ENCODE results near the gene ASAH2. TPM values are rescaled to one million over a fixed set of nuclear protein-coding genes. Genes with fewer than 3 reads are reported as not detected.
"Not testable (repeated sequence)": the region's sequence is repeated elsewhere in the genome, so short reads cannot be mapped to it uniquely, and the experiment has no call there.

ASAH2 gene
- 0.41 and 4.6 TPM in 2 replicates for total RNA-seq (2014; rRNA removed; shearing (Covaris generic))

GRCh38 chr10:50251394-50251793 lies at the start of gene ASAH2:
ASAH2 (minus strand) TSS chr10:50251516; CDS start chr10:50248610, 2,906 bp downstream.
- no peak for DNase-seq (ENCODE audit: low spot score)

GRCh38 chr10:50299948-50300669 lies 48.8 kb upstream of the ASAH2 start:
- DNase-seq (ENCODE audit: low spot score) = no peak

- DNase-seq (ENCODE audit: low spot score) = no peak
Measured at GRCh38 chr10:50295367-50295766, 44.1 kb upstream of the ASAH2 start.

GRCh38 chr10:50294582-50294981 lies 43.3 kb upstream of the ASAH2 start:
- no peak for DNase-seq (ENCODE audit: low spot score)

GRCh38 chr10:50293513-50294313 lies 42.4 kb upstream of the ASAH2 start:
- no peak for DNase-seq (ENCODE audit: low spot score)

- no peak for DNase-seq (ENCODE audit: low spot score)
Measured at GRCh38 chr10:50291261-50291850, 40.0 kb upstream of the ASAH2 start.

- DNase-seq (ENCODE audit: low spot score) = no peak
Measured at GRCh38 chr10:50289196-50289595, 37.9 kb upstream of the ASAH2 start.

GRCh38 chr10:50286996-50287803 lies 35.9 kb upstream of the ASAH2 start:
- DNase-seq (ENCODE audit: low spot score) = no peak

GRCh38 chr10:50286517-50286916 lies 35.2 kb upstream of the ASAH2 start:
- no peak for DNase-seq (ENCODE audit: low spot score)

- no peak for DNase-seq (ENCODE audit: low spot score)
Measured at GRCh38 chr10:50281967-50282522, 30.7 kb upstream of the ASAH2 start.

- DNase-seq (ENCODE audit: low spot score) = no peak
Measured at GRCh38 chr10:50281210-50281966, 30.1 kb upstream of the ASAH2 start.

GRCh38 chr10:50280049-50280841 lies 28.9 kb upstream of the ASAH2 start:
- no peak for DNase-seq (ENCODE audit: low spot score)

GRCh38 chr10:50279489-50279888 lies 28.2 kb upstream of the ASAH2 start:
- peak; percentile 11 for DNase-seq (ENCODE audit: low spot score)

GRCh38 chr10:50275650-50276235 lies 24.4 kb upstream of the ASAH2 start:
- peak; percentile 64 for DNase-seq (ENCODE audit: low spot score)

- DNase-seq (ENCODE audit: low spot score) = no peak
Measured at GRCh38 chr10:50272531-50272930, 21.2 kb upstream of the ASAH2 start.

GRCh38 chr10:50271564-50272250 lies 20.4 kb upstream of the ASAH2 start:
- DNase-seq (ENCODE audit: low spot score) = no peak

GRCh38 chr10:50267877-50268276 lies 16.6 kb upstream of the ASAH2 start:
- DNase-seq (ENCODE audit: low spot score) = not testable (repeated sequence)

GRCh38 chr10:50262625-50263024 lies 11.3 kb upstream of the ASAH2 start:
- not testable (repeated sequence) for DNase-seq (ENCODE audit: low spot score)

Data from HT-29 (cell line).